SJSA1 (cell line): ENCODE results near the gene PRRT3. TPM values are rescaled to one million over a fixed set of nuclear protein-coding genes. Genes with fewer than 3 reads are reported as not detected.

Experiments
- DNase-seq, 2 experiments: peaks; one replicate each; pipeline ENCODE4 v3.0.0-alpha.2; 2015 to 2020; ENCODE audit warnings: low spot score in 2 of 2, low read depth in 1 of 2
- H3K27ac ChIP-seq: fragments of 250-450 bp; sonication (Bioruptor Pico); 2 replicates; pipeline ENCODE4 v1.5.1; 2020; ENCODE audit warnings: mild to moderate bottlenecking, moderate library complexity
- H3K27me3 ChIP-seq: fragments of 250-450 bp; sonication (Bioruptor Pico); replicated peaks from 2 replicates; pipeline ENCODE4 v1.5.1; 2020; ENCODE audit warnings: mild to moderate bottlenecking, moderate library complexity
- H3K36me3 ChIP-seq: fragments of 250-450 bp; sonication (Bioruptor Pico); 2 replicates; pipeline ENCODE4 v1.5.1; 2020; ENCODE audit warnings: mild to moderate bottlenecking
- H3K4me1 ChIP-seq: fragments of 250-450 bp; sonication (Bioruptor Pico); replicated peaks from 2 replicates; pipeline ENCODE4 v1.6.1; 2021; ENCODE audit warnings: mild to moderate bottlenecking
- H3K4me3 ChIP-seq: fragments of 250-450 bp; sonication (Bioruptor Pico); 2 replicates; pipeline ENCODE4 v1.5.1; 2020; ENCODE audit warnings: mild to moderate bottlenecking
- H3K9me3 ChIP-seq: fragments of 250-450 bp; sonication (Bioruptor Pico); replicated peaks from 2 replicates; pipeline ENCODE4 v1.5.1; 2020; ENCODE audit warnings: mild to moderate bottlenecking
- total RNA-seq: library from RNA; depleted of rRNA; stranded (reverse); fragments of >200 nt; shearing (Covaris generic); gene quantifications from 2 replicates; pipeline ENCODE4 v1.2.3, GENCODE V29; 2014; rRNA removed

PRRT3 gene
- total RNA-seq, result 0.25 and 0.58 TPM in 2 replicates

- Histone ChIP-seq H3K9me3 (no peaks in the 10 kb centered on the region), H3K27me3 (no peaks in the 10 kb centered on the region), H3K4me3 (peak within 1 kb of the TSS; percentile 46), H3K36me3 (no peaks in the 10 kb centered on the region), H3K4me1 (peaks cover 15% of the 10 kb centered on the region), H3K27ac (no peak within 1 kb of the TSS)
- no peak for DNase-seq
Measured at GRCh38 chr3:9951962-9952805, at the start of gene PRRT3. Gene PRRT3, minus strand, starts transcription at chr3:9952408. Its CDS starts 2,293 bp downstream, at chr3:9950115.

GRCh38 chr3:10000686-10001085, 48.5 kb upstream of the PRRT3 start:
- Histone ChIP-seq H3K9me3 (no peaks in the 10 kb centered on the region), H3K4me1 (no peaks in the 10 kb centered on the region), H3K4me3 (no peak overlapping the region), H3K27me3 (no peaks in the 10 kb centered on the region), H3K27ac (no peak overlapping the region), H3K36me3 (peaks cover 38% of the 10 kb centered on the region)
- DNase-seq, result no peak

GRCh38 chr3:9994086-9994844, 42.1 kb upstream of the PRRT3 start:
- DNase-seq, result no peak
- Histone ChIP-seq H3K27me3 (no peaks in the 10 kb centered on the region), H3K4me1 (no peaks in the 10 kb centered on the region), H3K36me3 (peaks cover 20% of the 10 kb centered on the region), H3K9me3 (no peaks in the 10 kb centered on the region), H3K4me3 (no peak overlapping the region), H3K27ac (no peak overlapping the region)

- Histone ChIP-seq H3K27me3 (no peaks in the 10 kb centered on the region), H3K9me3 (no peaks in the 10 kb centered on the region), H3K4me3 (peak overlapping the region; percentile 71), H3K27ac (peak overlapping the region; percentile 82), H3K4me1 (peaks cover 4% of the 10 kb centered on the region; the same call in 1 of the 2 replicates), H3K36me3 (peaks cover 20% of the 10 kb centered on the region)
- DNase-seq, result no peak
Measured at GRCh38 chr3:9986230-9986725, 34.1 kb upstream of the PRRT3 start.

GRCh38 chr3:9980251-9980650, 28.0 kb upstream of the PRRT3 start:
- DNase-seq, result no peak
- Histone ChIP-seq H3K36me3 (peaks cover 33% of the 10 kb centered on the region), H3K27me3 (no peaks in the 10 kb centered on the region), H3K4me1 (peaks cover 15% of the 10 kb centered on the region), H3K9me3 (no peaks in the 10 kb centered on the region), H3K27ac (no peak overlapping the region), H3K4me3 (no peak overlapping the region)

GRCh38 chr3:9978710-9979305, 26.6 kb upstream of the PRRT3 start:
- peaks cover 43% of the 10 kb centered on the region for H3K36me3 ChIP-seq
- no peak for DNase-seq
- H3K27me3 ChIP-seq, result no peaks in the 10 kb centered on the region
- H3K27ac ChIP-seq, result no peak overlapping the region
- no peak overlapping the region for H3K4me3 ChIP-seq
- H3K9me3 ChIP-seq, result no peaks in the 10 kb centered on the region
- H3K4me1 ChIP-seq, result peaks cover 15% of the 10 kb centered on the region

GRCh38 chr3:9976721-9977709, 24.8 kb upstream of the PRRT3 start:
- H3K36me3 ChIP-seq, result peaks cover 41% of the 10 kb centered on the region
- peaks cover 15% of the 10 kb centered on the region for H3K4me1 ChIP-seq
- H3K4me3 ChIP-seq, result no peak overlapping the region
- H3K27ac ChIP-seq, result peak overlapping the region; percentile 81
- peak; percentile 75 to 77 for DNase-seq
- no peaks in the 10 kb centered on the region for H3K9me3 ChIP-seq
- H3K27me3 ChIP-seq, result no peaks in the 10 kb centered on the region

GRCh38 chr3:9970020-9970652, 17.9 kb upstream of the PRRT3 start:
- peak in 1 of 2 experiments; percentile 33 for DNase-seq
- Histone ChIP-seq H3K36me3 (peaks cover 70% of the 10 kb centered on the region), H3K9me3 (no peaks in the 10 kb centered on the region), H3K27me3 (no peaks in the 10 kb centered on the region), H3K4me1 (peaks cover 15% of the 10 kb centered on the region), H3K27ac (peak overlapping the region; percentile 24; the same call in 1 of the 2 replicates), H3K4me3 (no peak overlapping the region)

- no peak overlapping the region for H3K4me3 ChIP-seq
- H3K27ac ChIP-seq, result no peak overlapping the region; the same call in 1 of the 2 replicates
- H3K36me3 ChIP-seq, result peaks cover 67% of the 10 kb centered on the region
Measured at GRCh38 chr3:9969632-9970019, 17.4 kb upstream of the PRRT3 start.

GRCh38 chr3:9966841-9967240, 14.6 kb upstream of the PRRT3 start:
- Histone ChIP-seq H3K4me3 (no peak overlapping the region), H3K9me3 (no peaks in the 10 kb centered on the region), H3K27me3 (no peaks in the 10 kb centered on the region), H3K4me1 (peaks cover 15% of the 10 kb centered on the region), H3K36me3 (peaks cover 60% of the 10 kb centered on the region), H3K27ac (no peak overlapping the region)
- no peak for DNase-seq

More at GRCh38 chr3:9969632-9970019, 17.4 kb upstream of the PRRT3 start:
- H3K4me1 ChIP-seq, result peaks cover 15% of the 10 kb centered on the region
- DNase-seq, result no peak
- no peaks in the 10 kb centered on the region for H3K27me3 ChIP-seq
- no peaks in the 10 kb centered on the region for H3K9me3 ChIP-seq

- peaks cover 8% of the 10 kb centered on the region for H3K4me1 ChIP-seq
- no peak overlapping the region for H3K27ac ChIP-seq
- no peaks in the 10 kb centered on the region for H3K27me3 ChIP-seq
- H3K4me3 ChIP-seq, result no peak overlapping the region
- no peak for DNase-seq
- peaks cover 50% of the 10 kb centered on the region for H3K36me3 ChIP-seq
- no peaks in the 10 kb centered on the region for H3K9me3 ChIP-seq
Measured at GRCh38 chr3:9965200-9965875, 13.1 kb upstream of the PRRT3 start.

- no peak for DNase-seq
- H3K4me1 ChIP-seq, result peaks cover 2% of the 10 kb centered on the region
- H3K27me3 ChIP-seq, result no peaks in the 10 kb centered on the region
- H3K36me3 ChIP-seq, result no peaks in the 10 kb centered on the region
- no peaks in the 10 kb centered on the region for H3K9me3 ChIP-seq
- H3K27ac ChIP-seq, result no peak overlapping the region
- H3K4me3 ChIP-seq, result no peak overlapping the region
Measured at GRCh38 chr3:9957214-9957613, 5.0 kb upstream of the PRRT3 start.
